NCI-H2029 (cell line): Measurements from ENCODE around the gene KIF1B.
"Not testable (repeated sequence)": the region's sequence is repeated elsewhere in the genome, so short reads cannot be mapped to it uniquely, and the experiment has no call there.

Experiments
- DNase-seq: peaks from one replicate; lab custom pipeline; 2025; lab: John Stamatoyannopoulos, UW

Gene KIF1B

GRCh38 chr1:10426535-10426848 lies 216.1 kb downstream of the KIF1B start:
- DNase-seq = not testable (repeated sequence)

GRCh38 chr1:10428984-10429383 lies 218.6 kb downstream of the KIF1B start:
- DNase-seq = no peak

- DNase-seq = no peak
Observed at GRCh38 chr1:10429868-10430215, 219.5 kb downstream of the KIF1B start.

GRCh38 chr1:10430216-10431069 lies 220.1 kb downstream of the KIF1B start, which contains the start of gene CENPS:
TSS of gene CENPS (plus strand) at chr1:10430433. CDS start at chr1:10430518, 85 bp downstream.
- DNase-seq = peak; percentile 71
